HepG2 (cell line): ENCODE results near the gene NBR1. TPM values are rescaled to one million over a fixed set of nuclear protein-coding genes. Genes with fewer than 3 reads are reported as not detected.
A peak's percentile ranks its signal among the peaks of the same experiment; 100 is the strongest.

Experiments used
- GLI4 ChIP-seq: sonication (generic); formaldehyde crosslinking; IDR thresholded peaks from 2 replicates; pipeline ENCODE4 v1.5.1; 2020; ENCODE audit warnings: missing genetic modification reagents, mild to moderate bottlenecking, moderate library complexity, borderline replicate concordance
- HDAC1 ChIP-seq: sonication (generic); formaldehyde crosslinking; IDR thresholded peaks from 2 replicates; pipeline ENCODE4 v1.5.1; 2020; ENCODE audit warnings: mild to moderate bottlenecking, missing genetic modification reagents
- HMG20B ChIP-seq: conservative IDR thresholded peaks from 2 replicates; pipeline ENCODE4 v1.6.1; 2016; ENCODE audit warnings: missing genetic modification reagents, missing compliant biosample characterization
- HNF1B ChIP-seq: sonication (generic); formaldehyde crosslinking; IDR thresholded peaks from 2 replicates; pipeline ENCODE4 v1.5.1; 2020; ENCODE audit warnings: mild to moderate bottlenecking, moderate library complexity, missing genetic modification reagents
- JDP2 ChIP-seq: sonication (generic); formaldehyde crosslinking; IDR thresholded peaks from 2 replicates; pipeline ENCODE4 v1.8.1; 2022; ENCODE audit warnings: missing genetic modification reagents, borderline replicate concordance
- JUN ChIP-seq: sonication (generic); formaldehyde crosslinking; IDR thresholded peaks from 2 replicates; pipeline ENCODE4 v1.4.0; 2020; ENCODE audit warnings: mild to moderate bottlenecking, missing genetic modification reagents
- NFIC ChIP-seq: IDR thresholded peaks from 2 replicates; pipeline ENCODE4 v1.6.1; 2012; ENCODE audit warnings: mild to moderate bottlenecking, low read length, inconsistent platforms
- NPAS2 ChIP-seq: sonication (generic); formaldehyde crosslinking; IDR thresholded peaks from 2 replicates; pipeline ENCODE4 v1.8.0; 2022; ENCODE audit warnings: mild to moderate bottlenecking, missing genetic modification reagents, borderline replicate concordance
- RAD21 ChIP-seq: fragments of 450-650 bp; formaldehyde crosslinking; IDR thresholded peaks from 2 replicates; pipeline ENCODE4 v1.5.0; 2020; ENCODE audit warnings: mild to moderate bottlenecking
- SRY ChIP-seq: sonication (generic); formaldehyde crosslinking; IDR thresholded peaks from 2 replicates; pipeline ENCODE4 v1.8.0; 2022; ENCODE audit warnings: mild to moderate bottlenecking, missing genetic modification reagents
- TBL1XR1 ChIP-seq: fragments of 150-350 bp; IDR thresholded peaks from 2 replicates; pipeline ENCODE4 v1.6.1; 2014; ENCODE audit warnings: borderline replicate concordance, low read length; ENCODE audit not compliant: partially characterized antibody
- ZBED4 ChIP-seq: sonication (generic); formaldehyde crosslinking; IDR thresholded peaks from 2 replicates; pipeline ENCODE4 v1.4.0; 2020; ENCODE audit warnings: missing genetic modification reagents, borderline replicate concordance
- ZBTB1 ChIP-seq: sonication (generic); formaldehyde crosslinking; IDR thresholded peaks from 2 replicates; pipeline ENCODE4 v1.4.0; 2020; ENCODE audit warnings: missing genetic modification reagents, borderline replicate concordance
- ZBTB20 ChIP-seq: sonication (generic); formaldehyde crosslinking; IDR thresholded peaks from 2 replicates; pipeline ENCODE4 v1.8.1; 2023; ENCODE audit warnings: missing genetic modification reagents, low read depth, mild to moderate bottlenecking, borderline replicate concordance
- ZKSCAN8 ChIP-seq: IDR thresholded peaks from 2 replicates; pipeline ENCODE4 v1.6.1; 2016; ENCODE audit warnings: borderline replicate concordance, missing genetic modification reagents, missing compliant biosample characterization
- ZNF280D ChIP-seq: sonication (generic); formaldehyde crosslinking; IDR thresholded peaks from 2 replicates; pipeline ENCODE4 v1.5.1; 2020; ENCODE audit warnings: mild to moderate bottlenecking, missing genetic modification reagents
- ZNF512B ChIP-seq: sonication (generic); formaldehyde crosslinking; IDR thresholded peaks from 2 replicates; pipeline ENCODE4 v1.5.1; 2020; ENCODE audit warnings: missing genetic modification reagents, mild to moderate bottlenecking, borderline replicate concordance
- ZNF724P ChIP-seq: sonication (generic); formaldehyde crosslinking; IDR thresholded peaks from 2 replicates; pipeline ENCODE4 v1.8.0; 2022; ENCODE audit warnings: missing genetic modification reagents, borderline replicate concordance
- ZSCAN25 ChIP-seq: sonication (generic); formaldehyde crosslinking; IDR thresholded peaks from 2 replicates; pipeline ENCODE4 v1.8.0; 2022; ENCODE audit warnings: mild to moderate bottlenecking, missing genetic modification reagents
- polyA plus RNA-seq, 8 experiments: library from polyadenylated mRNA; depleted of rRNA in 3 of 8; stranded (reverse) in 7 of 8; unstranded in 1 of 8; fragments of >200 nt; fragmentation: Illumina TruSeq in 4 of 8; extraction: Trizol in 4 of 8; gene quantifications; 2 replicates each; pipeline versions ENCODE4 v1.2.1 to v1.2.3, GENCODE V29; 2011 to 2016; ENCODE audit warnings: low read depth in 4 of 8, missing spikeins in 1 of 8, mixed read lengths in 1 of 8; ENCODE audit not compliant: insufficient read depth in 1 of 8
- total RNA-seq, 5 experiments: library from RNA; depleted of rRNA; stranded (reverse); fragments of >200 nt; fragmentation: Illumina TruSeq; extraction: Trizol; gene quantifications; 2 replicates each; pipeline ENCODE4 v1.2.3, GENCODE V29; 2016; ENCODE audit warnings: low read depth in 1 of 5

Gene NBR1
- total and polyA plus RNA-seq, 2 of the 13 experiments (the other 11 are each of a cell fraction or from before 2014, with no cell fraction given): 51.7 to 121 TPM

GRCh38 chr17:43217614-43218087 is 46.6 kb downstream of the NBR1 start (continued):
- no peak for TF ChIP-seq HNF1B (CRISPR knock-in tag)
- TF ChIP-seq ZBTB1 (CRISPR knock-in tag): no peak
- no peak for TF ChIP-seq HMG20B
- no peak for TF ChIP-seq SRY (CRISPR knock-in tag)
- no peak for TF ChIP-seq ZSCAN25 (CRISPR knock-in tag)
- no peak for TF ChIP-seq ZKSCAN8
- no peak; the same call in 1 of the 2 replicates for TF ChIP-seq ZNF280D (CRISPR knock-in tag)
- TF ChIP-seq JUN (CRISPR knock-in tag): no peak
- TF ChIP-seq GLI4: 0 out of 2 replicates have a peak, but pooled peaks have one; percentile 10
- TF ChIP-seq ZNF724P (CRISPR knock-in tag): no peak
- TF ChIP-seq TBL1XR1: no peak
- TF ChIP-seq RAD21 (CRISPR knock-in tag): no peak
- no peak for TF ChIP-seq NFIC
- TF ChIP-seq NPAS2 (CRISPR knock-in tag): no peak
- TF ChIP-seq JDP2 (CRISPR knock-in tag): no peak
- TF ChIP-seq ZBTB20 (CRISPR knock-in tag): no peak
- TF ChIP-seq HDAC1 (CRISPR knock-in tag): no peak
- no peak for TF ChIP-seq ZBED4 (CRISPR knock-in tag)
- no peak for TF ChIP-seq ZNF512B (CRISPR knock-in tag)
